ENCODE results near the gene PACSIN3. TPM values are rescaled to one million over a fixed set of nuclear protein-coding genes. Genes with fewer than 3 reads are reported as not detected.

The PACSIN3 gene
- total RNA-seq (2021; fragmentation: NEBNext Ultra II Directional; extraction: Animal tissue kit (Norgen Biotek cat#: 25700)) = 47.2 and 59.3 TPM in 2 replicates
- 23.8 and 40.4 TPM in 2 replicates for polyA plus RNA-seq (2011; rRNA removed)
- polyA plus RNA-seq (2011; cell fraction: cytosol; rRNA removed) = 48.2 TPM
- polyA plus RNA-seq (2011; cell fraction: nucleus; rRNA removed) = 53.1 TPM
- 42.7 to 57.4 TPM (median 54.6 TPM) in 4 replicates for polyA plus RNA-seq (2012, experiment 1 of 2)
- polyA plus RNA-seq (2012, experiment 2 of 2) = 30.2 TPM
- polyA plus RNA-seq (2013, experiment 1 of 2) = 18.7 TPM
- polyA plus RNA-seq (2013, experiment 2 of 2) = 19.4 TPM
- 13.8 and 17.7 TPM in 2 replicates for polyA minus RNA-seq (2011; rRNA and poly(A)+ RNA removed)
- polyA minus RNA-seq (2011; cell fraction: cytosol; rRNA and poly(A)+ RNA removed) = 36.3 TPM
- 25.6 TPM for polyA minus RNA-seq (2011; cell fraction: nucleus; rRNA and poly(A)+ RNA removed)
- long read RNA-seq, experiment 1, partial matches to known transcripts = 6 of 16 reads
- long read RNA-seq, experiment 1, other reads (novel, unspliced or antisense) = 10 of 16 reads
- long read RNA-seq, experiment 2, partial matches to known transcripts = 8 of 8 reads
- long read RNA-seq, experiment 2, other reads (novel, unspliced or antisense) = 0 of 8 reads

- Histone ChIP-seq H3K9ac (replicated peaks in 1 of 4; ENCODE audit: extremely low read depth in 1 of 4, low read depth in 3 of 4, low read length in 3 of 4) (peak within 1 kb of the TSS; percentile 75 to 93 (median 89)), H2BK20ac (ENCODE audit: low read length) (no peak within 1 kb of the TSS), H3K23ac (ENCODE audit: insufficient read length) (no peak within 1 kb of the TSS), H4K20me1 (replicated peaks in 1 of 2; ENCODE audit: control insufficient read depth in 1 of 2, insufficient read depth in 2 of 2, low read length in 2 of 2) (peaks cover 0 to 4% of the 10 kb centered on the region in 2 experiments), H2AK5ac (ENCODE audit: low read depth, low read length) (no peak within 1 kb of the TSS), H3K36me3 (ENCODE audit: control insufficient read depth in 2 of 4, insufficient read depth in 4 of 4, low read length in 3 of 4) (peaks cover 2 to 3% (median 3%) of the 10 kb centered on the region in 4 experiments; a peak in 3 of 8 replicates), H3K4me2 (ENCODE audit: insufficient read depth in 1 of 2, low read depth in 2 of 2, low read length in 2 of 2) (peak within 1 kb of the TSS; percentile 66 to 82), H3K23me2 (ENCODE audit: low read depth, low read length) (peaks cover 12% of the 10 kb centered on the region; the same call in 1 of the 2 replicates), H3K79me2 (ENCODE audit: control insufficient read depth in 1 of 2, insufficient read depth in 2 of 2, low read length in 2 of 2) (peaks cover 0 to 16% of the 10 kb centered on the region in 2 experiments; a peak in 3 of 4 replicates), H3K27me3 (replicated peaks in 1 of 4; ENCODE audit: control insufficient read depth in 3 of 4, extremely low read depth in 1 of 4, insufficient read depth in 3 of 4, low read length in 3 of 4) (peaks cover 0 to 6% (median 0%) of the 10 kb centered on the region in 4 experiments; a peak in 3 of 7 replicates), H3K4ac (replicated peaks; ENCODE audit: insufficient read length, low read depth, low read length) (peak within 1 kb of the TSS; percentile 99), H2BK120ac (replicated peaks; ENCODE audit: low read depth, low read length) (no peak within 1 kb of the TSS), H4K91ac (replicated peaks; ENCODE audit: insufficient read length, low read length) (peak within 1 kb of the TSS; percentile 93), H3K27ac (ENCODE audit: low read depth, low read length) (peak within 1 kb of the TSS; percentile 81), H3K4me1 (replicated peaks in 1 of 4; ENCODE audit: control insufficient read depth in 3 of 4, insufficient read depth in 4 of 4, low read length in 3 of 4) (peaks cover 0 to 8% (median 6%) of the 10 kb centered on the region in 4 experiments; a peak in 5 of 7 replicates), H3K4me3 (ENCODE audit: extremely low read depth in 1 of 4, insufficient read depth in 2 of 4, low read depth in 3 of 4, low read length in 4 of 4) (peak within 1 kb of the TSS; percentile 62 to 92 (median 82)), H4K5ac (ENCODE audit: insufficient read length, low read depth, low read length) (peak within 1 kb of the TSS; percentile 98), H2BK15ac (ENCODE audit: low read length) (no peak within 1 kb of the TSS), H3K56ac (replicated peaks; ENCODE audit: insufficient read length, low read depth, low read length) (peak within 1 kb of the TSS; percentile 90), H4K8ac (ENCODE audit: extremely low read depth, insufficient read depth, low read length) (peak within 1 kb of the TSS; percentile 95), H3K9me3 (ENCODE audit: insufficient read depth in 2 of 2, low read depth in 1 of 2, low read length in 1 of 2) (no peaks in the 10 kb centered on the region), H2AFZ (ENCODE audit: low read length) (no peak within 1 kb of the TSS), H2BK12ac (ENCODE audit: low read depth, low read length) (0 out of 2 replicates have a peak within 1 kb of the TSS, but pooled peaks have one; percentile 23), H3K79me1 (ENCODE audit: low read depth, low read length) (peaks cover 3% of the 10 kb centered on the region; the same call in 1 of the 2 replicates), H2BK5ac (ENCODE audit: low read depth, low read length) (peak within 1 kb of the TSS; percentile 91; the same call in 1 of the 2 replicates), H3K18ac (ENCODE audit: extremely low read depth, low read length) (peak within 1 kb of the TSS; percentile 97), H3K14ac (ENCODE audit: insufficient read length) (no peak within 1 kb of the TSS)
- POLR2A ChIA-PET (ENCODE audit: partially characterized antibody) = interaction anchor here (1.3 to 3.9 kb wide), 18 partner anchors 8 to 274 kb away, joined by 3 to 49 read pairs (median 11); partner anchors contain the start of genes ACP2, ARFGAP2, DDB2 and NR1H3
- peak in 1 of 2 experiments; percentile 81 for DNase-seq (ENCODE audit: low read depth in 1 of 2, low spot score in 2 of 2)
- 0% methylated on average over 13 of the region's 80 CpGs; no CpG with 5 or more reads in 1 of the 2 experiments for WGBS, 2 experiments (ENCODE audit: extremely low coverage in 1 of 2, insufficient coverage in 1 of 2, insufficient read length in 1 of 2, insufficient replicate concordance in 2 of 2, low coverage in 1 of 2, low lambda C conversion rate in 2 of 2, missing lambda C conversion rate in 1 of 2)
- no peak for FAIRE-seq
- CTCF ChIA-PET (ENCODE audit: partially characterized antibody) = interaction anchor here (0.7 to 16.6 kb wide), 7 partner anchors 8 to 169 kb away, joined by 3 to 247 read pairs (median 6); partner anchors contain the start of genes ARFGAP2 and DDB2
- peak in 1 of 2 experiments; percentile 58; a peak in 2 of 3 replicates for TF ChIP-seq POLR2A (IDR thresholded peaks at IDR 0.05; ENCODE audit: control extremely low read depth in 1 of 2, low read depth in 2 of 2, low read length in 2 of 2)
- TF ChIP-seq JUN (IDR thresholded peaks at IDR 0.05; ENCODE audit: low read depth, low read length) = no peak
- peak; percentile 18 for TF ChIP-seq TAF7 (optimal IDR thresholded peaks at IDR 0.05; ENCODE audit: borderline replicate concordance, low read depth, low read length)
- TF ChIP-seq SP2 (IDR thresholded peaks at IDR 0.05; ENCODE audit: low read length) = no peak
- TF ChIP-seq ATF2 (IDR thresholded peaks at IDR 0.05; ENCODE audit: low read length) = no peak
- no peak for TF ChIP-seq BACH1 (IDR thresholded peaks at IDR 0.05; ENCODE audit: low read length)
- no peak for TF ChIP-seq TBP (IDR thresholded peaks at IDR 0.05; ENCODE audit: low read depth, low read length)
- TF ChIP-seq POU5F1 (IDR thresholded peaks at IDR 0.05; ENCODE audit: low read depth, low read length) = no peak
Observed at GRCh38 chr11:47186076-47186699, at the start of gene PACSIN3. PACSIN3 (minus strand) TSS chr11:47186434; CDS start chr11:47182727, 3,707 bp downstream.
